ENCODE measurements around the gene PLA2G2A. TPM values are rescaled to one million over a fixed set of nuclear protein-coding genes. Genes with fewer than 3 reads are reported as not detected.

Gene PLA2G2A
- total RNA-seq, 1 experiment from 2014 or later: 1.2 TPM

DNA sequence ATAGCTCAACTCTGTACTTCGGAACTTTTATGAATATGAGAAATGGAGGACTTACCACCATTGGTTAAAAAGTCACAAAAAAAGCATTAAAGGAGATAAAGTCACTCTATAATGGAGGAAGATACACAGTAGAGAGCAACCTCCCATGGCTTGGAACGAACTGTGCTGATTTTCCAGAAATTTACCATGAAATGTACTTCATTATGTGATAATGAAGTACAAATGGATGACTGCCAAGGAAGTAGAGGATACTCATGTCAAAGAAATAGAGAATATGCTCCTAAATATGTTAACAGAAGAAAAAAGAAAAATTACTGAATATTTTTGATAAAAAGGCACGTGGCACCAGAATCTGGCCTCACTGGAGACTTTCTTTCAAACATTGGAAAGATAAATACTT lies 32.4 kb downstream of the PLA2G2A start (continued):
- TF ChIP-seq NFYB (CRISPR knock-in tag; conservative IDR thresholded peaks at IDR 0.05; ENCODE audit: low read depth) (no peak), PRRX2 (CRISPR knock-in tag; IDR thresholded peaks at IDR 0.05) (no peak), ELF4 (CRISPR knock-in tag; IDR thresholded peaks at IDR 0.05; ENCODE audit: low read depth) (no peak), SMAD3 (CRISPR knock-in tag; IDR thresholded peaks at IDR 0.05; ENCODE audit: borderline replicate concordance) (no peak), EMX1 (CRISPR knock-in tag; IDR thresholded peaks at IDR 0.05) (no peak), MXD4 (CRISPR knock-in tag; IDR thresholded peaks at IDR 0.05; ENCODE audit: borderline replicate concordance) (no peak)
- TF ChIP-seq, protein P1, sequence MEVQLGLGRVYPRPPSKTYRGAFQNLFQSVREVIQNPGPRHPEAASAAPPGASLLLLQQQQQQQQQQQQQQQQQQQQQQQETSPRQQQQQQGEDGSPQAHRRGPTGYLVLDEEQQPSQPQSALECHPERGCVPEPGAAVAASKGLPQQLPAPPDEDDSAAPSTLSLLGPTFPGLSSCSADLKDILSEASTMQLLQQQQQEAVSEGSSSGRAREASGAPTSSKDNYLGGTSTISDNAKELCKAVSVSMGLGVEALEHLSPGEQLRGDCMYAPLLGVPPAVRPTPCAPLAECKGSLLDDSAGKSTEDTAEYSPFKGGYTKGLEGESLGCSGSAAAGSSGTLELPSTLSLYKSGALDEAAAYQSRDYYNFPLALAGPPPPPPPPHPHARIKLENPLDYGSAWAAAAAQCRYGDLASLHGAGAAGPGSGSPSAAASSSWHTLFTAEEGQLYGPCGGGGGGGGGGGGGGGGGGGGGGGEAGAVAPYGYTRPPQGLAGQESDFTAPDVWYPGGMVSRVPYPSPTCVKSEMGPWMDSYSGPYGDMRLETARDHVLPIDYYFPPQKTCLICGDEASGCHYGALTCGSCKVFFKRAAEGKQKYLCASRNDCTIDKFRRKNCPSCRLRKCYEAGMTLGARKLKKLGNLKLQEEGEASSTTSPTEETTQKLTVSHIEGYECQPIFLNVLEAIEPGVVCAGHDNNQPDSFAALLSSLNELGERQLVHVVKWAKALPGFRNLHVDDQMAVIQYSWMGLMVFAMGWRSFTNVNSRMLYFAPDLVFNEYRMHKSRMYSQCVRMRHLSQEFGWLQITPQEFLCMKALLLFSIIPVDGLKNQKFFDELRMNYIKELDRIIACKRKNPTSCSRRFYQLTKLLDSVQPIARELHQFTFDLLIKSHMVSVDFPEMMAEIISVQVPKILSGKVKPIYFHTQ (CRISPR knock-in tag; IDR thresholded peaks at IDR 0.05): no peak
- TF ChIP-seq, protein P2, sequence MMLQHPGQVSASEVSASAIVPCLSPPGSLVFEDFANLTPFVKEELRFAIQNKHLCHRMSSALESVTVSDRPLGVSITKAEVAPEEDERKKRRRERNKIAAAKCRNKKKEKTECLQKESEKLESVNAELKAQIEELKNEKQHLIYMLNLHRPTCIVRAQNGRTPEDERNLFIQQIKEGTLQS (CRISPR knock-in tag; conservative IDR thresholded peaks at IDR 0.05): no peak

DNA sequence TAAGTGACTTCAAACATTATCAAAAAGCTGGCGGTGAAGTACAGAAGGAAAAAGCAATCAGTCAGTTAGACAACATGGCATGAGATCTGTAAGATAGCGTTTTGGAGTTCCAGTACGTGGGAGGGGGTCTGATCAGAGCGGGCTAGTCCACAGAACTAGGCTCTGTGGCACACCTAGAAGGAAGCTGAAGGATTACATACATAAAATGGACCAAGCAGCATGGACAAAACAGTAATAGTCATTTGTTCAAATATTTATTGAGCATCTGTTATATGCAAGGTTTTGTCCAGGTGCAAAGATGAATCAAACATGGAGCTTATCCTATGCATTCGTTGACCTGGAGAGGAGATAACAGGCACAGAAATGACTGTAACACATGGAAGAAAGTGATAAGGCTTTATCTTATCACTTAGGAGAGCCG lies 33.1 kb downstream of the PLA2G2A start:
- DNase-seq (ENCODE audit: low spot score) (no peak), ATAC-seq (no peak)
- Mint-ChIP-seq H3K4me3 (no peak overlapping the region), H3K36me3 (no peaks in the 10 kb centered on the region; the same call in 1 of the 2 replicates), H3K4me1 (peaks cover 18% of the 10 kb centered on the region), H3K27me3 (ENCODE audit: low read depth) (no peaks in the 10 kb centered on the region), H3K27ac (no peak overlapping the region), H3K9me3 (peaks cover 12% of the 10 kb centered on the region)
- POLR2A ChIA-PET: interaction anchor here (0.7 kb wide), 1 partner anchor 28 kb away, joined by 3 read pairs; no protein-coding TSS in a partner anchor
- CTCF ChIA-PET: no interaction called here
- TF ChIP-seq OVOL2 (CRISPR knock-in tag; IDR thresholded peaks at IDR 0.05; ENCODE audit: borderline replicate concordance) (no peak), ZNF232 (CRISPR knock-in tag; IDR thresholded peaks at IDR 0.05) (no peak), ZNF263 (CRISPR knock-in tag; IDR thresholded peaks at IDR 0.05; ENCODE audit: low read depth) (no peak), FOXK1 (CRISPR knock-in tag; IDR thresholded peaks at IDR 0.05) (no peak)
- TF ChIP-seq, protein P3, sequence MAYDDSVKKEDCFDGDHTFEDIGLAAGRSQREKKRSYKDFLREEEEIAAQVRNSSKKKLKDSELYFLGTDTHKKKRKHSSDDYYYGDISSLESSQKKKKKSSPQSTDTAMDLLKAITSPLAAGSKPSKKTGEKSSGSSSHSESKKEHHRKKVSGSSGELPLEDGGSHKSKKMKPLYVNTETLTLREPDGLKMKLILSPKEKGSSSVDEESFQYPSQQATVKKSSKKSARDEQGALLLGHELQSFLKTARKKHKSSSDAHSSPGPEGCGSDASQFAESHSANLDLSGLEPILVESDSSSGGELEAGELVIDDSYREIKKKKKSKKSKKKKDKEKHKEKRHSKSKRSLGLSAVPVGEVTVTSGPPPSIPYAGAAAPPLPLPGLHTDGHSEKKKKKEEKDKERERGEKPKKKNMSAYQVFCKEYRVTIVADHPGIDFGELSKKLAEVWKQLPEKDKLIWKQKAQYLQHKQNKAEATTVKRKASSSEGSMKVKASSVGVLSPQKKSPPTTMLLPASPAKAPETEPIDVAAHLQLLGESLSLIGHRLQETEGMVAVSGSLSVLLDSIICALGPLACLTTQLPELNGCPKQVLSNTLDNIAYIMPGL (CRISPR knock-in tag; IDR thresholded peaks at IDR 0.05): no peak

DNA sequence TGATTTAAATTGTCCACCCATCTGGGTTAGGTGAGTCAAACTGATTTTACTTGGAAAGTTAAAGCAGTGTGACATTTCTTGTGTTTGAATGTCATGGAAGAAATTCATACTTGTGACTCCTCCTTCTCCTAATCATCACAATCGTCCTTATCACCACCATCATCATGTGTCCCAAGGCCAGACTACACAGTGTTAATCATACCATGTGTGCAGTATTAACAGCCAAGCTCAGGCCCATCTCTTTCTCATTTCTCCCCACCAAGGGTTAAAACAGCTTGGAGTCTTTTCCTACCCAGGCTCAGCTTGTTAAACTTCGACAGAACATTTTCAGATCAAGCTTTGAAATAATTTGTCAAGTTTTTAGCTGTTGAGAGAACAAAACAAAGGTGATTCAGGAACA lies 33.5 kb downstream of the PLA2G2A start:
- ChIA-PET POLR2A (no interaction called here), CTCF (no interaction called here)
- DNase-seq (ENCODE audit: low spot score) (no peak), ATAC-seq (no peak)
- peaks cover 16% of the 10 kb centered on the region for H3K9me3 Mint-ChIP-seq
- 0 out of 2 replicates have a peak, but pooled peaks cover under 1% of the 10 kb centered on the region for H3K27me3 Mint-ChIP-seq (ENCODE audit: low read depth)
- peaks cover 3% of the 10 kb centered on the region for H3K36me3 Mint-ChIP-seq
- H3K4me3 Mint-ChIP-seq: no peak overlapping the region
- no peak overlapping the region for H3K27ac Mint-ChIP-seq
- peaks cover 17% of the 10 kb centered on the region for H3K4me1 Mint-ChIP-seq
- TF ChIP-seq NR2C2 (CRISPR knock-in tag; IDR thresholded peaks at IDR 0.05) (no peak), KAT7 (CRISPR knock-in tag; IDR thresholded peaks at IDR 0.05; ENCODE audit: borderline replicate concordance) (no peak), RORB (CRISPR knock-in tag; IDR thresholded peaks at IDR 0.05) (no peak), ZNF219 (CRISPR knock-in tag; IDR thresholded peaks at IDR 0.05; ENCODE audit: borderline replicate concordance) (no peak), MXD4 (CRISPR knock-in tag; IDR thresholded peaks at IDR 0.05; ENCODE audit: borderline replicate concordance) (no peak), ESRRA (CRISPR knock-in tag; IDR thresholded peaks at IDR 0.05; ENCODE audit: borderline replicate concordance) (no peak), ZNF138 (CRISPR knock-in tag; conservative IDR thresholded peaks at IDR 0.05) (no peak), HMGA2 (CRISPR knock-in tag; IDR thresholded peaks at IDR 0.05) (no peak)
- TF ChIP-seq, protein P4, sequence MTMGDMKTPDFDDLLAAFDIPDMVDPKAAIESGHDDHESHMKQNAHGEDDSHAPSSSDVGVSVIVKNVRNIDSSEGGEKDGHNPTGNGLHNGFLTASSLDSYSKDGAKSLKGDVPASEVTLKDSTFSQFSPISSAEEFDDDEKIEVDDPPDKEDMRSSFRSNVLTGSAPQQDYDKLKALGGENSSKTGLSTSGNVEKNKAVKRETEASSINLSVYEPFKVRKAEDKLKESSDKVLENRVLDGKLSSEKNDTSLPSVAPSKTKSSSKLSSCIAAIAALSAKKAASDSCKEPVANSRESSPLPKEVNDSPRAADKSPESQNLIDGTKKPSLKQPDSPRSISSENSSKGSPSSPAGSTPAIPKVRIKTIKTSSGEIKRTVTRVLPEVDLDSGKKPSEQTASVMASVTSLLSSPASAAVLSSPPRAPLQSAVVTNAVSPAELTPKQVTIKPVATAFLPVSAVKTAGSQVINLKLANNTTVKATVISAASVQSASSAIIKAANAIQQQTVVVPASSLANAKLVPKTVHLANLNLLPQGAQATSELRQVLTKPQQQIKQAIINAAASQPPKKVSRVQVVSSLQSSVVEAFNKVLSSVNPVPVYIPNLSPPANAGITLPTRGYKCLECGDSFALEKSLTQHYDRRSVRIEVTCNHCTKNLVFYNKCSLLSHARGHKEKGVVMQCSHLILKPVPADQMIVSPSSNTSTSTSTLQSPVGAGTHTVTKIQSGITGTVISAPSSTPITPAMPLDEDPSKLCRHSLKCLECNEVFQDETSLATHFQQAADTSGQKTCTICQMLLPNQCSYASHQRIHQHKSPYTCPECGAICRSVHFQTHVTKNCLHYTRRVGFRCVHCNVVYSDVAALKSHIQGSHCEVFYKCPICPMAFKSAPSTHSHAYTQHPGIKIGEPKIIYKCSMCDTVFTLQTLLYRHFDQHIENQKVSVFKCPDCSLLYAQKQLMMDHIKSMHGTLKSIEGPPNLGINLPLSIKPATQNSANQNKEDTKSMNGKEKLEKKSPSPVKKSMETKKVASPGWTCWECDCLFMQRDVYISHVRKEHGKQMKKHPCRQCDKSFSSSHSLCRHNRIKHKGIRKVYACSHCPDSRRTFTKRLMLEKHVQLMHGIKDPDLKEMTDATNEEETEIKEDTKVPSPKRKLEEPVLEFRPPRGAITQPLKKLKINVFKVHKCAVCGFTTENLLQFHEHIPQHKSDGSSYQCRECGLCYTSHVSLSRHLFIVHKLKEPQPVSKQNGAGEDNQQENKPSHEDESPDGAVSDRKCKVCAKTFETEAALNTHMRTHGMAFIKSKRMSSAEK (CRISPR knock-in tag; IDR thresholded peaks at IDR 0.05; ENCODE audit: borderline replicate concordance): no peak
- TF ChIP-seq, protein P5, sequence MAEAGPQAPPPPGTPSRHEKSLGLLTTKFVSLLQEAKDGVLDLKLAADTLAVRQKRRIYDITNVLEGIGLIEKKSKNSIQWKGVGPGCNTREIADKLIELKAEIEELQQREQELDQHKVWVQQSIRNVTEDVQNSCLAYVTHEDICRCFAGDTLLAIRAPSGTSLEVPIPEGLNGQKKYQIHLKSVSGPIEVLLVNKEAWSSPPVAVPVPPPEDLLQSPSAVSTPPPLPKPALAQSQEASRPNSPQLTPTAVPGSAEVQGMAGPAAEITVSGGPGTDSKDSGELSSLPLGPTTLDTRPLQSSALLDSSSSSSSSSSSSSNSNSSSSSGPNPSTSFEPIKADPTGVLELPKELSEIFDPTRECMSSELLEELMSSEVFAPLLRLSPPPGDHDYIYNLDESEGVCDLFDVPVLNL (CRISPR knock-in tag; IDR thresholded peaks at IDR 0.05; ENCODE audit: borderline replicate concordance, low read depth): no peak
- TF ChIP-seq, protein P6, sequence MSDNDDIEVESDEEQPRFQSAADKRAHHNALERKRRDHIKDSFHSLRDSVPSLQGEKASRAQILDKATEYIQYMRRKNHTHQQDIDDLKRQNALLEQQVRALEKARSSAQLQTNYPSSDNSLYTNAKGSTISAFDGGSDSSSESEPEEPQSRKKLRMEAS (CRISPR knock-in tag; IDR thresholded peaks at IDR 0.05): no peak

Measured in WTC11 (cell line).